ENCODE measurements around the gene SLC13A4. TPM values are rescaled to one million over a fixed set of nuclear protein-coding genes. Genes with fewer than 3 reads are reported as not detected.

Gene SLC13A4
- total RNA-seq, 1 donor from 2014 or later, result 0.07 TPM

DNA sequence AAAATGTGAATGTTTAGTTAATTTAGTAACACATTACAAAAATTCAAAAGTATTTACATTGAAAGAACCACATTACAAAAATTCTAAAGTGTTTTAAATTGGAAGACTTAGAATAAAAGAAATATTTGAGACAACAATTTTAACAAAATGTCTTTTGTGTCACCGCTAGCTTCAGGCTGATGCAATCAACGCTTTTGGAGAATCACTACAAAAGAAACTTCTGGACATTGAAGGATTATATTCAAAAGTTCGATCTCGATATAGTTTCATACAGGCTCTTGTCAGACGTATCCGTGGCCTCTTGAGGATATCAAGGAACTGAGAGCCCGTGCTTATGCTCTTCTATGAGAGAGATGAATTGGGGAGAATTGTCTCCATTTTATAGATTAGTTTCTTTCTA, 79.8 kb downstream of the SLC13A4 start:
- H3K27ac Mint-ChIP-seq (ENCODE audit: unreplicated experiment), result peak overlapping the region; percentile 47
- H3K27ac ChIP-seq (ENCODE audit: low read depth, low read length), result no peak overlapping the region

DNA sequence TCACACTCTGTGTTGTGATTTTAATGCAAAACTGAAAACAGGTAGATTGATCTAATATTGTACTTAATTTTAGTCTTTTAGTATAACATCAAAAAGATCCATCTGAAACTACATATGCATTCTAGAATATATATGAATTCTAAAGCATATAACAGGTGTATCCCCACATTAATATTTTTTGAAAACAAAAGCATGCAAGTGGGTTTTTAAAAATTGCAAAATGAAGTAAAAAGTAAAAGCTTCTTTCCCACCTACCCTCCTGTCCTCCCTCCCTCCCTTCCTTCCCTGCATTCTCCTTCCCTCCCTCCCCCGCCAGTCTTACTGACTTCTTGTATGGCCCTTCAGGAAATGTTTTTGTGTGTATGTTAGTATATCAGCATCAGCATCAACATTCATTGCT, 80.2 kb downstream of the SLC13A4 start:
- Histone ChIP-seq H3K4me2 (ENCODE audit: low read length) (no peak overlapping the region), H3K4me3 (ENCODE audit: insufficient read depth, low read depth, low read length) (no peak overlapping the region), H3K9ac (ENCODE audit: low read length) (no peak overlapping the region), H3K27me3 (ENCODE audit: insufficient read depth, low read length) (no peaks in the 10 kb centered on the region), H3K79me2 (ENCODE audit: insufficient read depth, low read length) (no peaks in the 10 kb centered on the region), H2AFZ (ENCODE audit: low read depth, low read length) (no peak overlapping the region), H4K20me1 (ENCODE audit: insufficient read depth, low read length) (no peaks in the 10 kb centered on the region), H3K27ac (ENCODE audit: low read depth, low read length) (no peak overlapping the region), H3K36me3 (ENCODE audit: insufficient read depth, low read length) (peaks cover 12% of the 10 kb centered on the region), H3K9me3 (ENCODE audit: insufficient read depth, low read depth, low read length) (no peaks in the 10 kb centered on the region), H3K4me1 (ENCODE audit: insufficient read depth, low read length) (peaks cover 5% of the 10 kb centered on the region)
- peaks cover 5% of the 10 kb centered on the region for H3K36me3 Mint-ChIP-seq (ENCODE audit: low read depth, unreplicated experiment)
- H3K4me1 Mint-ChIP-seq (ENCODE audit: low read depth, unreplicated experiment), result peaks cover 11% of the 10 kb centered on the region
- FAIRE-seq (no peak), DNase-seq (ENCODE audit: low read depth) (no peak)
- no peak overlapping the region for H3K4me3 Mint-ChIP-seq (ENCODE audit: unreplicated experiment)
- no peak for TF ChIP-seq EZH2 (IDR thresholded peaks at IDR 0.05; ENCODE audit: insufficient read depth, low read length)
- TF ChIP-seq, protein P1, sequence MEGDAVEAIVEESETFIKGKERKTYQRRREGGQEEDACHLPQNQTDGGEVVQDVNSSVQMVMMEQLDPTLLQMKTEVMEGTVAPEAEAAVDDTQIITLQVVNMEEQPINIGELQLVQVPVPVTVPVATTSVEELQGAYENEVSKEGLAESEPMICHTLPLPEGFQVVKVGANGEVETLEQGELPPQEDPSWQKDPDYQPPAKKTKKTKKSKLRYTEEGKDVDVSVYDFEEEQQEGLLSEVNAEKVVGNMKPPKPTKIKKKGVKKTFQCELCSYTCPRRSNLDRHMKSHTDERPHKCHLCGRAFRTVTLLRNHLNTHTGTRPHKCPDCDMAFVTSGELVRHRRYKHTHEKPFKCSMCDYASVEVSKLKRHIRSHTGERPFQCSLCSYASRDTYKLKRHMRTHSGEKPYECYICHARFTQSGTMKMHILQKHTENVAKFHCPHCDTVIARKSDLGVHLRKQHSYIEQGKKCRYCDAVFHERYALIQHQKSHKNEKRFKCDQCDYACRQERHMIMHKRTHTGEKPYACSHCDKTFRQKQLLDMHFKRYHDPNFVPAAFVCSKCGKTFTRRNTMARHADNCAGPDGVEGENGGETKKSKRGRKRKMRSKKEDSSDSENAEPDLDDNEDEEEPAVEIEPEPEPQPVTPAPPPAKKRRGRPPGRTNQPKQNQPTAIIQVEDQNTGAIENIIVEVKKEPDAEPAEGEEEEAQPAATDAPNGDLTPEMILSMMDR (IDR thresholded peaks at IDR 0.05; ENCODE audit: insufficient read depth, low read depth, low read length), result no peak
- peaks cover 2% of the 10 kb centered on the region for H3K9me3 Mint-ChIP-seq (ENCODE audit: unreplicated experiment)
- H3K27me3 Mint-ChIP-seq (ENCODE audit: low read depth, unreplicated experiment), result no peaks in the 10 kb centered on the region
- peak overlapping the region; percentile 47 for H3K27ac Mint-ChIP-seq (ENCODE audit: unreplicated experiment)

More for the DNA sequence above, 79.8 kb downstream of the SLC13A4 start:
- Histone ChIP-seq H3K4me3 (ENCODE audit: insufficient read depth, low read depth, low read length) (no peak overlapping the region), H3K9ac (ENCODE audit: low read length) (no peak overlapping the region), H3K79me2 (ENCODE audit: insufficient read depth, low read length) (no peaks in the 10 kb centered on the region), H2AFZ (ENCODE audit: low read depth, low read length) (no peak overlapping the region), H3K27me3 (ENCODE audit: insufficient read depth, low read length) (no peaks in the 10 kb centered on the region), H3K36me3 (ENCODE audit: insufficient read depth, low read length) (peaks cover 12% of the 10 kb centered on the region), H3K4me2 (ENCODE audit: low read length) (no peak overlapping the region), H3K4me1 (ENCODE audit: insufficient read depth, low read length) (peaks cover 8% of the 10 kb centered on the region), H4K20me1 (ENCODE audit: insufficient read depth, low read length) (no peaks in the 10 kb centered on the region), H3K9me3 (ENCODE audit: insufficient read depth, low read depth, low read length) (no peaks in the 10 kb centered on the region)
- Mint-ChIP-seq H3K27me3 (ENCODE audit: low read depth, unreplicated experiment) (no peaks in the 10 kb centered on the region), H3K4me3 (ENCODE audit: unreplicated experiment) (no peak overlapping the region), H3K9me3 (ENCODE audit: unreplicated experiment) (peaks cover 2% of the 10 kb centered on the region), H3K36me3 (ENCODE audit: low read depth, unreplicated experiment) (peaks cover 5% of the 10 kb centered on the region), H3K4me1 (ENCODE audit: low read depth, unreplicated experiment) (peaks cover 15% of the 10 kb centered on the region)
- TF ChIP-seq, protein P1 (IDR thresholded peaks at IDR 0.05; ENCODE audit: insufficient read depth, low read depth, low read length), result no peak
- TF ChIP-seq EZH2 (IDR thresholded peaks at IDR 0.05; ENCODE audit: insufficient read depth, low read length), result no peak
- FAIRE-seq (no peak), DNase-seq (ENCODE audit: low read depth) (no peak)

DNA sequence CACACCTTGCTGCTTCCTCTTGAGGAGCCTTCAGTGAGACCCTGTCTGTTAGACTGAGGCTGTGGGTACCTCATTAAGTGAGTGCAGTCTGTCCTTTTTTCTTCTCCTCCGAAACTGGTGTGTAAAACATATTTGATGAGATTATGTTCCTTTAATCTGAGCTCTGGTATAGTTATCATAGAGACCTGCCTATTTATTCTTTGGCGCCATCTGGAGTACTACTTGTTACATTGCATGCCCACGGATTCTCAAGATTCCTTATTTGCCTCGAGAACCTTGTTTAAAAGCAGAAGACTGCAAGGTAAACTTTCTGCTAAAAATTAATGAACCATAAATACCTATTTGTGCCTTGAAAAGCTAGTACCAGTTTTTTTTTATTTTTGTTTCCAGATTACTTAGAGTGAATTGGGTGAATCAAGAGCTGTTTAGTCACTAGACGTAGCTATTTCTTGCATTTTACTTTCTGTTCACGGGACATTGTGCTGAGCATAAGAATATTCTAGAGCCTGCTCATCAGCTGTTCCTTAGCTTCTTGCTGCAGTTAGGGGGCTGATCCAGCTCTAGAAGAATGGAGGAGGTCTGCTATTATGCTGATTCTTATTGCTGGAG, 82.6 kb downstream of the SLC13A4 start:
- no peaks in the 10 kb centered on the region for H3K27me3 Mint-ChIP-seq (ENCODE audit: low read depth, unreplicated experiment)
- Histone ChIP-seq H2AFZ (ENCODE audit: low read depth, low read length) (no peak overlapping the region), H3K27me3 (ENCODE audit: insufficient read depth, low read length) (no peaks in the 10 kb centered on the region), H3K9ac (ENCODE audit: low read length) (no peak overlapping the region), H3K4me1 (ENCODE audit: insufficient read depth, low read length) (no peaks in the 10 kb centered on the region), H3K36me3 (ENCODE audit: insufficient read depth, low read length) (peaks cover 13% of the 10 kb centered on the region), H3K4me3 (ENCODE audit: insufficient read depth, low read depth, low read length) (no peak overlapping the region), H3K4me2 (ENCODE audit: low read length) (no peak overlapping the region), H4K20me1 (ENCODE audit: insufficient read depth, low read length) (no peaks in the 10 kb centered on the region), H3K79me2 (ENCODE audit: insufficient read depth, low read length) (no peaks in the 10 kb centered on the region), H3K27ac (ENCODE audit: low read depth, low read length) (no peak overlapping the region), H3K9me3 (ENCODE audit: insufficient read depth, low read depth, low read length) (no peaks in the 10 kb centered on the region)
- H3K36me3 Mint-ChIP-seq (ENCODE audit: low read depth, unreplicated experiment), result peaks cover 15% of the 10 kb centered on the region
- H3K4me1 Mint-ChIP-seq (ENCODE audit: low read depth, unreplicated experiment), result peaks cover 8% of the 10 kb centered on the region
- DNase-seq (ENCODE audit: low read depth) (no peak), FAIRE-seq (no peak)
- no peak overlapping the region for H3K27ac Mint-ChIP-seq (ENCODE audit: unreplicated experiment)
- H3K4me3 Mint-ChIP-seq (ENCODE audit: unreplicated experiment), result no peak overlapping the region
- TF ChIP-seq EZH2 (IDR thresholded peaks at IDR 0.05; ENCODE audit: insufficient read depth, low read length), result no peak
- TF ChIP-seq, protein P1 (IDR thresholded peaks at IDR 0.05; ENCODE audit: insufficient read depth, low read depth, low read length), result peak; percentile 78
- peaks cover 2% of the 10 kb centered on the region for H3K9me3 Mint-ChIP-seq (ENCODE audit: unreplicated experiment)

Data from astrocyte (in vitro differentiated cells and primary cell).